Measurements from ENCODE around the gene TPST2. TPM values are rescaled to one million over a fixed set of nuclear protein-coding genes. Genes with fewer than 3 reads are reported as not detected.

The TPST2 gene
- total and polyA plus RNA-seq, 9 of the 15 experiments (the other 6 are each of a cell fraction or from before 2014, with no cell fraction given), result 14.2 to 123 (median 60.1) TPM

GRCh38 chr22:26618455-26618854, 28.5 kb upstream of the TPST2 start (continued):
- TF ChIP-seq HMG20B (CRISPR knock-in tag; IDR thresholded peaks at IDR 0.05) (no peak), HBP1 (CRISPR knock-in tag; IDR thresholded peaks at IDR 0.05) (no peak), TEAD4 (IDR thresholded peaks at IDR 0.05; ENCODE audit: low read length) (no peak), TEAD4 (CRISPR knock-in tag; IDR thresholded peaks at IDR 0.05; ENCODE audit: borderline replicate concordance) (no peak), COPS2 (conservative IDR thresholded peaks at IDR 0.05) (no peak), RBM14 (IDR thresholded peaks at IDR 0.05; ENCODE audit: borderline replicate concordance, insufficient read depth, low read depth, low read length) (no peak), ZBTB1 (CRISPR knock-in tag; IDR thresholded peaks at IDR 0.05; ENCODE audit: borderline replicate concordance, low read depth) (no peak), ZNF780A (CRISPR knock-in tag; IDR thresholded peaks at IDR 0.05) (no peak), HNRNPLL (IDR thresholded peaks at IDR 0.05; ENCODE audit: low read depth, low read length, poor library complexity, severe bottlenecking) (no peak), GTF2E2 (tag; IDR thresholded peaks at IDR 0.05) (no peak), PHF20 (IDR thresholded peaks at IDR 0.05; ENCODE audit: partially characterized antibody) (peak; percentile 43), ZFX (CRISPR knock-in tag; IDR thresholded peaks at IDR 0.05) (no peak), ZNF121 (CRISPR knock-in tag; conservative IDR thresholded peaks at IDR 0.05) (no peak), RB1 (IDR thresholded peaks at IDR 0.05; ENCODE audit: low read depth) (no peak), KDM1A (IDR thresholded peaks at IDR 0.05) (peak; percentile 90 to 94), HDGF (IDR thresholded peaks at IDR 0.05) (peak; percentile 48; the same call in 1 of the 2 replicates), TBP (optimal IDR thresholded peaks at IDR 0.05; ENCODE audit: low read depth, low read length) (no peak), CHCHD3 (CRISPR knock-in tag; IDR thresholded peaks at IDR 0.05) (no peak), HMGN3 (IDR thresholded peaks at IDR 0.05; ENCODE audit: borderline replicate concordance, extremely low read depth, insufficient read length, low read depth, low read length) (no peak), ZNF696 (CRISPR knock-in tag; conservative IDR thresholded peaks at IDR 0.05) (no peak), DMBX1 (CRISPR knock-in tag; IDR thresholded peaks at IDR 0.05; ENCODE audit: borderline replicate concordance) (no peak), POLR2B (IDR thresholded peaks at IDR 0.05; ENCODE audit: low read depth, partially characterized antibody) (no peak), ZNF449 (CRISPR knock-in tag; IDR thresholded peaks at IDR 0.05) (no peak), PTBP1 (IDR thresholded peaks at IDR 0.05; ENCODE audit: low read depth, low read length) (peak; percentile 94), MBD2 (IDR thresholded peaks at IDR 0.05; ENCODE audit: borderline replicate concordance, low read depth) (no peak), WHSC1 (IDR thresholded peaks at IDR 0.05; ENCODE audit: low read length) (no peak), ZNF277 (CRISPR knock-in tag; IDR thresholded peaks at IDR 0.05; ENCODE audit: borderline replicate concordance) (no peak)
